GM23338 (cell line): ENCODE results near the gene CFAP157. TPM values are rescaled to one million over a fixed set of nuclear protein-coding genes. Genes with fewer than 3 reads are reported as not detected.

Experiments
- ATAC-seq: fragments of 200-7000 bp; cut with Tn5 transposase; 3 replicates; pipeline ENCODE4 v1.9.1; 2020
- DNase-seq: peaks from one replicate; pipeline ENCODE4 v3.0.0-alpha.2; 2015; ENCODE audit warnings: low spot score
- H2AFZ ChIP-seq: fragments of 200-600 bp; sonication (generic); 2 replicates; pipeline ENCODE4 v1.8.0; 2016; ENCODE audit warnings: antibody characterized with exemption, mild to moderate bottlenecking, moderate library complexity
- H3F3A ChIP-seq: fragments of 200-600 bp; sonication (generic); replicated peaks from 2 replicates; pipeline ENCODE4 v1.8.0; 2017; ENCODE audit warnings: antibody characterized with exemption, mixed run types, low read depth
- H3K27ac ChIP-seq: fragments of 200-600 bp; sonication (generic); 2 replicates; pipeline ENCODE4 v1.6.1; 2016; ENCODE audit warnings: low read depth
- H3K27me3 ChIP-seq: fragments of 200-600 bp; sonication (generic); 2 replicates; pipeline ENCODE4 v1.8.0; 2016; ENCODE audit warnings: mild to moderate bottlenecking, mixed run types, moderate library complexity; ENCODE audit not compliant: insufficient read depth
- H3K36me3 ChIP-seq: fragments of 200-600 bp; sonication (generic); 2 replicates; pipeline ENCODE4 v1.8.0; 2016; ENCODE audit warnings: mild to moderate bottlenecking; ENCODE audit not compliant: insufficient read depth
- H3K4me1 ChIP-seq: fragments of 200-600 bp; sonication (generic); 2 replicates; pipeline ENCODE4 v1.8.0; 2016; ENCODE audit warnings: mild to moderate bottlenecking, moderate library complexity; ENCODE audit not compliant: insufficient read depth
- H3K4me2 ChIP-seq: fragments of 200-600 bp; sonication (generic); 2 replicates; pipeline ENCODE4 v1.7.1; 2017; ENCODE audit warnings: mixed run types
- H3K4me3 ChIP-seq: fragments of 200-600 bp; sonication (generic); 2 replicates; pipeline ENCODE4 v1.6.1; 2016; ENCODE audit warnings: mixed run types
- H3K79me2 ChIP-seq: fragments of 200-600 bp; sonication (generic); replicated peaks from 2 replicates; pipeline ENCODE4 v1.8.0; 2017; ENCODE audit warnings: mild to moderate bottlenecking; ENCODE audit not compliant: insufficient read depth
- H3K9me2 ChIP-seq: fragments of 200-600 bp; sonication (generic); 2 replicates; pipeline ENCODE4 v1.8.0; 2017; ENCODE audit not compliant: insufficient read depth
- H4K20me1 ChIP-seq: fragments of 200-600 bp; sonication (generic); replicated peaks from 2 replicates; pipeline ENCODE4 v1.8.0; 2017; ENCODE audit warnings: mild to moderate bottlenecking; ENCODE audit not compliant: insufficient read depth
- H3K27ac Mint-ChIP-seq: 2 replicates; pipeline ENCODE4 v1.8.0; 2020; ENCODE audit warnings: inconsistent platforms, mild to moderate bottlenecking, moderate library complexity, mixed read lengths
- H3K27me3 Mint-ChIP-seq: 3 replicates; pipeline ENCODE4 v1.8.0; 2022; ENCODE audit warnings: low read depth, mild to moderate bottlenecking, moderate library complexity, mixed read lengths, inconsistent platforms; ENCODE audit not compliant: insufficient read depth, poor library complexity
- H3K36me3 Mint-ChIP-seq: 3 replicates; pipeline ENCODE4 v1.8.0; 2021; ENCODE audit warnings: low read depth, mild to moderate bottlenecking, inconsistent platforms, moderate library complexity, mixed read lengths
- H3K4me1 Mint-ChIP-seq: 3 replicates; pipeline ENCODE4 v1.8.0; 2020; ENCODE audit warnings: mild to moderate bottlenecking, inconsistent platforms, mixed read lengths
- H3K4me3 Mint-ChIP-seq: 3 replicates; pipeline ENCODE4 v1.8.0; 2021; ENCODE audit warnings: moderate library complexity, mild to moderate bottlenecking, inconsistent platforms, mixed read lengths
- H3K9me3 Mint-ChIP-seq: 3 replicates; pipeline ENCODE4 v1.8.0; 2020; ENCODE audit warnings: moderate library complexity, mild to moderate bottlenecking, inconsistent platforms, mixed read lengths
- EZH2phosphoT487 ChIP-seq: fragments of 200-600 bp; sonication (generic); IDR thresholded peaks from one replicate; pipeline ENCODE4 v1.8.1; 2018; ENCODE audit warnings: antibody characterized with exemption; ENCODE audit not compliant: unreplicated experiment
- NANOG ChIP-seq: IDR thresholded peaks from 2 replicates; pipeline ENCODE4 v1.6.1; 2016; ENCODE audit warnings: antibody characterized with exemption, borderline replicate concordance
- POLR2AphosphoS5 ChIP-seq: IDR thresholded peaks from 2 replicates; pipeline ENCODE4 v1.6.1; 2016; ENCODE audit warnings: antibody characterized with exemption, low read depth
- STAT1 ChIP-seq: IDR thresholded peaks from one replicate; pipeline ENCODE4 v1.6.1; 2016; ENCODE audit warnings: antibody characterized with exemption; ENCODE audit not compliant: unreplicated experiment
- ZNF114 ChIP-seq: fragments of 250-450 bp; sonication (Bioruptor Pico); IDR thresholded peaks from 2 replicates; pipeline ENCODE4 v1.5.0; 2020; ENCODE audit warnings: mild to moderate bottlenecking, moderate library complexity
- ZNF462 ChIP-seq: fragments of 250-450 bp; sonication (Bioruptor Pico); IDR thresholded peaks from 2 replicates; pipeline ENCODE4 v1.5.0; 2020; ENCODE audit warnings: mild to moderate bottlenecking, moderate library complexity
- polyA plus RNA-seq: library from polyadenylated mRNA; unstranded; fragments of >200 nt; fragmentation: Nextera tagmentation; extraction: Ambion mirVana; gene quantifications from 2 replicates; pipeline ENCODE4 v1.2.1, GENCODE V29; 2016
- total RNA-seq: library from RNA; depleted of rRNA; stranded (reverse); fragments of >200 nt; shearing (Covaris generic); gene quantifications from 2 replicates; pipeline ENCODE4 v1.2.3, GENCODE V29; 2014

CFAP157 gene
- total and polyA plus RNA-seq, 2 experiments from 2014 or later = 0.17 to 0.55 TPM

- no peak overlapping the region for H3K27ac ChIP-seq
- H3K4me2 ChIP-seq = peak overlapping the region; percentile 99
- DNase-seq = peak; percentile 87
- Mint-ChIP-seq H3K4me3 (peak overlapping the region; percentile 65), H3K36me3 (no peaks in the 10 kb centered on the region; the same call in 2 of the 3 replicates), H3K27me3 (peaks cover 15% of the 10 kb centered on the region), H3K27ac (no peak overlapping the region), H3K4me1 (no peaks in the 10 kb centered on the region; the same call in 2 of the 3 replicates), H3K9me3 (no peaks in the 10 kb centered on the region)
- peak; percentile 58 for ATAC-seq
- H3K79me2 ChIP-seq = no peaks in the 10 kb centered on the region
- peak overlapping the region; percentile 96 for H3K4me3 ChIP-seq
- peaks cover 5% of the 10 kb centered on the region; the same call in 1 of the 2 replicates for H3K4me1 ChIP-seq
- no peaks in the 10 kb centered on the region for H3K36me3 ChIP-seq
- TF ChIP-seq ZNF462 (CRISPR knock-in tag) (no peak), NANOG (no peak), EZH2phosphoT487 (no peak), STAT1 (no peak), POLR2AphosphoS5 (peak; percentile 63), ZNF114 (CRISPR knock-in tag) (no peak)
- H3K27me3 ChIP-seq = peaks cover 14% of the 10 kb centered on the region
- no peaks in the 10 kb centered on the region for H3K9me2 ChIP-seq
- peaks cover 20% of the 10 kb centered on the region for H4K20me1 ChIP-seq
- H3F3A ChIP-seq = no peaks in the 10 kb centered on the region
- peak overlapping the region; percentile 95; the same call in 1 of the 2 replicates for H2AFZ ChIP-seq
These were observed 48.6 kb downstream of the CFAP157 start for GRCh38 chr9:127755061-127756060.
